Activated CD4-positive, alpha-beta T cell treated with anti-CD3 and anti-CD28 coated beads, Interleukin-2, Interleukin-4, amounts not matched to agents 100 ng/mL and 50 ng/mL, durations not matched to agents 16 hours and 8 hours (primary cell): ENCODE data around the gene RITA1.

Experiments used
- DNase-seq: peaks from one replicate; pipeline ENCODE4 v3.0.0-alpha.2; 2020; ENCODE audit warnings: low spot score

The RITA1 gene

GRCh38 chr12:113231235-113232088 is 45.9 kb downstream of the RITA1 start:
- DNase-seq = no peak

GRCh38 chr12:113232089-113232839 is 46.7 kb downstream of the RITA1 start:
- DNase-seq = no peak

GRCh38 chr12:113232840-113233585 is 47.5 kb downstream of the RITA1 start:
- DNase-seq = peak; percentile 51

GRCh38 chr12:113233967-113234366 is 48.4 kb downstream of the RITA1 start:
- DNase-seq = no peak

GRCh38 chr12:113234483-113234882 is 49.0 kb downstream of the RITA1 start:
- no peak for DNase-seq

GRCh38 chr12:113235976-113236375 is 50.5 kb downstream of the RITA1 start:
- DNase-seq = no peak

GRCh38 chr12:113236539-113237399 is 51.2 kb downstream of the RITA1 start:
- DNase-seq = no peak

- DNase-seq = no peak
These were observed 52.2 kb downstream of the RITA1 start for GRCh38 chr12:113237748-113238147.

GRCh38 chr12:113238309-113238708 is 52.8 kb downstream of the RITA1 start:
- DNase-seq = no peak

- DNase-seq = no peak
These were observed 53.8 kb downstream of the RITA1 start for GRCh38 chr12:113239288-113239771.

GRCh38 chr12:113239811-113240331 is 54.4 kb downstream of the RITA1 start:
- no peak for DNase-seq

GRCh38 chr12:113240395-113240794 is 54.9 kb downstream of the RITA1 start:
- DNase-seq = no peak

- DNase-seq = no peak
These were observed 55.9 kb downstream of the RITA1 start for GRCh38 chr12:113241191-113242025.
